OCI-LY7 (cell line): Measurements from ENCODE around the gene FGFBP1. TPM values are rescaled to one million over a fixed set of nuclear protein-coding genes. Genes with fewer than 3 reads are reported as not detected.

Source experiments
- Bru-seq: library from RNA; stranded (reverse); fragments of 400-500 nt; gene quantifications from one replicate; lab custom pipeline; 2021; lab: Mats Ljungman, UMichigan
- BruChase-seq, 2 experiments: library from RNA; stranded (reverse); fragments of 400-500 nt; gene quantifications; one replicate each; lab custom pipeline; 2021; lab: Mats Ljungman, UMichigan
- BruUV-seq: library from RNA; stranded (reverse); fragments of 400-500 nt; replicated peaks from 2 replicates; lab custom pipeline; 2021; lab: Mats Ljungman, UMichigan
- CTCF ChIA-PET: fragments of 300-600 bp; sonication (Branson Sonifier 250); formaldehyde crosslinking; loops from one replicate; lab custom pipeline; 2022; ENCODE audit warnings: antibody characterized with exemption; ENCODE audit not compliant: unreplicated experiment; lab: Charles Lee
- POLR2A ChIA-PET: fragments of 300-600 bp; sonication (Branson Sonifier 250); formaldehyde crosslinking; loops from one replicate; lab custom pipeline; 2022; ENCODE audit warnings: antibody characterized with exemption; lab: Charles Lee
- DNase-seq: peaks from one replicate; pipeline ENCODE4 v3.0.0-alpha.2; 2015; ENCODE audit warnings: low spot score
- H2AFZ ChIP-seq: fragments of 200-600 bp; sonication (generic), shearing (Covaris generic); 2 replicates; pipeline ENCODE4 v1.6.1; 2014; ENCODE audit warnings: mild to moderate bottlenecking, antibody characterized with exemption, low read length, moderate library complexity
- H3K27ac ChIP-seq: fragments of 200-600 bp; sonication (generic); 2 replicates; pipeline ENCODE4 v1.5.1; 2014; ENCODE audit warnings: mixed run types, low read depth, mild to moderate bottlenecking, moderate library complexity, low read length, inconsistent platforms; ENCODE audit not compliant: poor library complexity, severe bottlenecking
- H3K36me3 ChIP-seq: fragments of 200-600 bp; sonication (generic); 2 replicates; pipeline ENCODE4 v1.6.1; 2014; ENCODE audit warnings: mild to moderate bottlenecking, antibody characterized with exemption, low read length, moderate library complexity, mixed read lengths; ENCODE audit not compliant: insufficient read depth
- H3K4me1 ChIP-seq: fragments of 200-600 bp; sonication (generic); 2 replicates; pipeline ENCODE4 v1.5.1; 2014; ENCODE audit warnings: mild to moderate bottlenecking, low read length; ENCODE audit not compliant: insufficient read depth, poor library complexity, severe bottlenecking
- H3K4me2 ChIP-seq: fragments of 200-600 bp; sonication (generic); 2 replicates; pipeline ENCODE4 v1.6.1; 2014; ENCODE audit warnings: mild to moderate bottlenecking, low read length
- H3K4me3 ChIP-seq: fragments of 200-600 bp; sonication (generic); 2 replicates; pipeline ENCODE4 v1.5.1; 2014; ENCODE audit warnings: mild to moderate bottlenecking, low read depth, low read length; ENCODE audit not compliant: poor library complexity, severe bottlenecking
- H3K79me2 ChIP-seq: fragments of 200-600 bp; sonication (generic); 2 replicates; pipeline ENCODE4 v1.6.1; 2016; ENCODE audit warnings: low read depth, mild to moderate bottlenecking, low read length, moderate library complexity, mixed read lengths; ENCODE audit not compliant: insufficient read depth
- H3K9me2 ChIP-seq: fragments of 200-600 bp; sonication (generic); 2 replicates; pipeline ENCODE4 v1.6.1; 2016; ENCODE audit warnings: mild to moderate bottlenecking, low read length, mixed read lengths; ENCODE audit not compliant: insufficient read depth
- H3K9me3 ChIP-seq: fragments of 200-600 bp; sonication (generic); 2 replicates; pipeline ENCODE4 v1.6.1; 2014; ENCODE audit warnings: mild to moderate bottlenecking, mixed run types, low read length, mixed read lengths
- H4K20me1 ChIP-seq: fragments of 200-600 bp; sonication (generic); 2 replicates; pipeline ENCODE4 v1.6.1; 2014; ENCODE audit warnings: mild to moderate bottlenecking, antibody characterized with exemption, low read length, moderate library complexity, mixed read lengths; ENCODE audit not compliant: insufficient read depth
- EZH2phosphoT487 ChIP-seq: fragments of 200-600 bp; sonication (generic); IDR thresholded peaks from 2 replicates; pipeline ENCODE4 v1.6.1; 2018; ENCODE audit warnings: low read depth, borderline replicate concordance, mild to moderate bottlenecking, mixed run types, antibody characterized with exemption, low read length, moderate library complexity, mixed read lengths
- intact Hi-C: fragments of 100-400 bp; cut with micrococcal nuclease; formaldehyde crosslinking; loops from one replicate; pipeline ENCODE4 v1.10.0; 2022; ENCODE audit not compliant: unreplicated experiment
- long read RNA-seq: library from polyadenylated mRNA; stranded (forward); transcript quantifications from one replicate; pipeline ENCODE4 v2.0.0, GENCODE V29; 2022
- total RNA-seq, 2 experiments: library from RNA; depleted of rRNA in 1 of 2; stranded (reverse); fragments of >200 nt in 1 of 2; shearing (Covaris generic) in 1 of 2; gene quantifications; 2 replicates each; pipeline ENCODE4 v1.2.3, GENCODE V29; 2014 to 2022
- TF ChIP-seq, protein P1 (sequence below): fragments of 200-600 bp; sonication (generic); conservative IDR thresholded peaks from 2 replicates; pipeline ENCODE4 v1.5.1; 2014; ENCODE audit warnings: mild to moderate bottlenecking, antibody characterized with exemption, low read length, moderate library complexity, mixed read lengths

FGFBP1 gene
- not detected in 2 replicates for total RNA-seq (2014; rRNA removed; shearing (Covaris generic))
- total RNA-seq (2022), result not detected in 2 replicates
- not detected for Bru-seq, nascent RNA
- percentile 20 among the genes with signal in this experiment for BruChase-seq, experiment 1, labeled RNA remaining after a 6-hour chase
- not detected for BruChase-seq, experiment 2, labeled RNA remaining after a 2-hour chase
- long read RNA-seq, result 0 reads

DNA sequence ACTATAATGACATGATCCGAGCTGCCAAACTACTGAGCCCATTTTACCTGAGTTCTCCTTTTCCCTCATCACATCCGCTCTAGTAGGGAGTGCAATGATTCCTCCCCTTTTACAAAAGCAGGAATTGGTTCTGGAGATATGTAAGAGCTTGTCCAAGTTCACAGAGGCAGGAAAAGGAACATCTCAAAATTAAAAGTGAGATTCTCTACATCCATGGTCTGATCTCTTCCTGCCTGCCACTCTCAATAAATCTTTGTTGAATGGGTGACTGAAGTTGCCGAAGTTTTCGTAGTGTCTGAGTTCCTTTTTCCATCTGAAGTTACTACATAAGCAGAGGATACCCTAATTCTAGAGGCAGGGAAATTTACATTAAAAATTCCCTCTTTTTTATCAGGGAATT, at the start of gene FGFBP1:
Gene FGFBP1, minus strand, starts transcription at position 101 of the 400 bp plus-strand sequence. CDS start 2,108 bp downstream, outside the sequence.
- H2AFZ ChIP-seq, result no peak within 1 kb of the TSS
- no peak within 1 kb of the TSS for H3K4me3 ChIP-seq
- TF ChIP-seq, protein P1, sequence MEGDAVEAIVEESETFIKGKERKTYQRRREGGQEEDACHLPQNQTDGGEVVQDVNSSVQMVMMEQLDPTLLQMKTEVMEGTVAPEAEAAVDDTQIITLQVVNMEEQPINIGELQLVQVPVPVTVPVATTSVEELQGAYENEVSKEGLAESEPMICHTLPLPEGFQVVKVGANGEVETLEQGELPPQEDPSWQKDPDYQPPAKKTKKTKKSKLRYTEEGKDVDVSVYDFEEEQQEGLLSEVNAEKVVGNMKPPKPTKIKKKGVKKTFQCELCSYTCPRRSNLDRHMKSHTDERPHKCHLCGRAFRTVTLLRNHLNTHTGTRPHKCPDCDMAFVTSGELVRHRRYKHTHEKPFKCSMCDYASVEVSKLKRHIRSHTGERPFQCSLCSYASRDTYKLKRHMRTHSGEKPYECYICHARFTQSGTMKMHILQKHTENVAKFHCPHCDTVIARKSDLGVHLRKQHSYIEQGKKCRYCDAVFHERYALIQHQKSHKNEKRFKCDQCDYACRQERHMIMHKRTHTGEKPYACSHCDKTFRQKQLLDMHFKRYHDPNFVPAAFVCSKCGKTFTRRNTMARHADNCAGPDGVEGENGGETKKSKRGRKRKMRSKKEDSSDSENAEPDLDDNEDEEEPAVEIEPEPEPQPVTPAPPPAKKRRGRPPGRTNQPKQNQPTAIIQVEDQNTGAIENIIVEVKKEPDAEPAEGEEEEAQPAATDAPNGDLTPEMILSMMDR, result no peak
- TF ChIP-seq EZH2phosphoT487, result no peak
- POLR2A ChIA-PET, result interaction anchor here (0.6 kb wide), 1 partner anchor 120 kb away, joined by 3 read pairs; no protein-coding TSS in a partner anchor
- no peaks in the 10 kb centered on the region for H3K4me1 ChIP-seq
- H3K36me3 ChIP-seq, result no peaks in the 10 kb centered on the region
- no peak within 1 kb of the TSS for H3K4me2 ChIP-seq
- intact Hi-C loops, result no loop called here
- no peaks in the 10 kb centered on the region for H3K9me3 ChIP-seq
- no peaks in the 10 kb centered on the region for H4K20me1 ChIP-seq
- no peaks in the 10 kb centered on the region for H3K79me2 ChIP-seq
- no peak within 1 kb of the TSS for H3K27ac ChIP-seq
- DNase-seq, result no peak
- BruUV-seq, result no TSS peak
- CTCF ChIA-PET, result interaction anchor here (0.6 kb wide), 1 partner anchor 1951 kb away, joined by 3 read pairs; no protein-coding TSS in a partner anchor
- no peaks in the 10 kb centered on the region for H3K9me2 ChIP-seq

DNA sequence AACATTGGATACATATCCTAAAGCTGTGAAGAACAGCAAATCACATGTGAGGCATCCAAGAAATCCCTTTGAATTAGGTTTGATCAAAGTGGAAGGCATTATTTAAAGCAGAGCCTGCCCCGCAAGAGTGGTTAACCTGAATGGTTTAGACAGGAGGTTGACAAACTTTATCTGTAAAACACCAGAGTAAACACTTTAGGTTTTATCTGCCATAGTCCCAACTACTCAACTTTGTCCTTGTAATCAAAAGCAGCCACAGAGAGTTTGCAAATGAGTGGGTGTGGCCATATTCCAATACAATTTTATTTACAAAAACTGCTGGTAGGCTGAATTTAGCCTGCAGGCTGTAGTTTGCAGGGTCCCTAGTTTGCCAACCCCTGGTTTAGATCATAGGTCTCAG, 49.7 kb upstream of the FGFBP1 start:
- no peaks in the 10 kb centered on the region for H3K36me3 ChIP-seq
- DNase-seq, result no peak
- H3K79me2 ChIP-seq, result no peaks in the 10 kb centered on the region
- H3K9me2 ChIP-seq, result no peaks in the 10 kb centered on the region
- no peak overlapping the region for H3K4me2 ChIP-seq
- no peaks in the 10 kb centered on the region for H3K9me3 ChIP-seq
- no peaks in the 10 kb centered on the region for H3K4me1 ChIP-seq
- H2AFZ ChIP-seq, result no peak overlapping the region
- CTCF ChIA-PET, result no interaction called here
- H3K27ac ChIP-seq, result no peak overlapping the region
- no peak for TF ChIP-seq EZH2phosphoT487
- TF ChIP-seq, protein P1, result no peak
- H3K4me3 ChIP-seq, result no peak overlapping the region
- POLR2A ChIA-PET, result interaction anchor here (0.7 kb wide), 1 partner anchor 695 kb away, joined by 3 read pairs; no protein-coding TSS in a partner anchor
- no peaks in the 10 kb centered on the region for H4K20me1 ChIP-seq
- no TSS peak for BruUV-seq
- intact Hi-C loops, result no loop called here

DNA sequence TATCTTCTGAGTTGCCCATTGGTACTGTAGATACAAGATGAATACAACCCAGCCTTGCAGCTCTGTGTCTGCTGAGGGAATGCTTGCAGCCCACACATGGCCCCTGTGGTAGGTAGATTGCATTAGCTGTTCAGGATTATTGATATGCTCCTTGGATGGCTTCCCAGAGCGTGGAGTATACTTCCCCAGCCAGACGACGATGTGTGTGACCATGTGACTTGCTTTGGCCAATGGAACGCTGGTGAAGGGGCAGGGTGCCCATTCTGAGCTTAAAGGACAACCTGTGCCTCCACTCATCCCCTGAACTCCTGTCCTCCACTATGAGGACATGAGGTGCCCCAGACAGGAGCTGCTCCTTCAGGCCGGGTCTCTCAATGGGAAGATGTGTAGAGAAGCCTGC, 48.4 kb upstream of the FGFBP1 start:
- TF ChIP-seq, protein P1, result no peak
- no peak for TF ChIP-seq EZH2phosphoT487
- H3K4me1 ChIP-seq, result no peaks in the 10 kb centered on the region
- H3K9me2 ChIP-seq, result no peaks in the 10 kb centered on the region
- H3K4me2 ChIP-seq, result no peak overlapping the region
- ChIA-PET POLR2A (no interaction called here), CTCF (no interaction called here)
- no peak for DNase-seq
- H3K27ac ChIP-seq, result no peak overlapping the region
- intact Hi-C loops, result no loop called here
- H3K36me3 ChIP-seq, result no peaks in the 10 kb centered on the region
- H3K4me3 ChIP-seq, result no peak overlapping the region
- no peak overlapping the region for H2AFZ ChIP-seq
- no peaks in the 10 kb centered on the region for H3K79me2 ChIP-seq
- no TSS peak for BruUV-seq
- H3K9me3 ChIP-seq, result no peaks in the 10 kb centered on the region
- no peaks in the 10 kb centered on the region for H4K20me1 ChIP-seq
